Spleen (tissue), 7 donors: ENCODE data around the gene YDJC.

Experiments used
- POLR2AphosphoS5 ChIP-seq, 3 donors: sonication (generic); formaldehyde crosslinking; IDR thresholded peaks; one replicate each; pipeline ENCODE4 v1.5.1; 2017; ENCODE audit warnings: antibody characterized with exemption in 3 of 3
- TF ChIP-seq, protein P1 (sequence below), 11 experiments: fragments of 200-600 bp in 7 of 11; fragments of 450-650 bp in 4 of 11; sonication (generic) in 4 of 11; IDR thresholded peaks in 8 of 11; conservative IDR thresholded peaks in 3 of 11; 1 replicate in 7 of 11; 2 replicates in 4 of 11; pipeline versions ENCODE4 v1.4.0 to v1.8.0; 2016 to 2021; ENCODE audit warnings: antibody characterized with exemption in 11 of 11, inconsistent platforms in 4 of 11, mild to moderate bottlenecking in 1 of 11
- donor health status: DM: no; HTN: no; CAD: no; lungs with moderate emphysema.
- donor health status: DM: no; HTN: no; CAD: no.
- donor health status: DM: no; HTN: no; CAD: no.

DNA sequence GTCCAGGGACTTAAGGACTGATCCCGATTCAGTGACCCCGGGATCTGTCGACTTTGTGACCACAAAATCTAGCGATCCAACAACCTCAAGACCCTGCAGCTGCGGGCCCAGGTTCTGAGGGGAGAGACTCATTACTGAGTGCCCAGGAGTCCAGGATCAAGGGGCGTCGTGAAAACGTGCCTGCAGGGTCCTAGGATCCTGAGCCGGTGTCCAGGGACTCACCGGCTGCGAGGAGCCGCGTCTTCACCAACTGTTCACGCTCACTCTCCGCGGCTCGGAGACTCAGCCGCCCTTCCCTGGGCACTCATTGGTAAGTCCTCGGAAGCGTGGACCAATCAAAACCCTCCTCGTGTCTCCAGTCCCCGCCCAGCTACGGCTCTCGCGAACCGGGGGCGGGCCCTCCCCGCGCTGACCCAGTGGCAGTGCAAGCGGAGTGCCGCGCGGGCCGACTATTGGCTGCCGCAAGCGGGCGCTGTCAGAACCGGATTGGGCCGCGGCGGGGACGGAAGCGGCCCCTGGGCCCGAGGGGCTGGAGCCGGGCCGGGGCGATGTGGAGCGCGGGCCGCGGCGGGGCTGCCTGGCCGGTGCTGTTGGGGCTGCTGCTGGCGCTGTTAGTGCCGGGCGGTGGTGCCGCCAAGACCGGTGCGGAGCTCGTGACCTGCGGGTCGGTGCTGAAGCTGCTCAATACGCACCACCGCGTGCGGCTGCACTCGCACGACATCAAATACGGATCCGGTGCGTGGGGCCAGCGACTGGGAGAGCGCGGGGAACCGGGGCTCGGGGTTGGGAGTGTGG, 12.2 kb upstream of the YDJC start, which contains the start of gene SDF2L1:
- TF ChIP-seq POLR2AphosphoS5 (IDR thresholded peaks at IDR 0.05): peak; percentile 80 to 90 (median 86)
- TF ChIP-seq, protein P1, sequence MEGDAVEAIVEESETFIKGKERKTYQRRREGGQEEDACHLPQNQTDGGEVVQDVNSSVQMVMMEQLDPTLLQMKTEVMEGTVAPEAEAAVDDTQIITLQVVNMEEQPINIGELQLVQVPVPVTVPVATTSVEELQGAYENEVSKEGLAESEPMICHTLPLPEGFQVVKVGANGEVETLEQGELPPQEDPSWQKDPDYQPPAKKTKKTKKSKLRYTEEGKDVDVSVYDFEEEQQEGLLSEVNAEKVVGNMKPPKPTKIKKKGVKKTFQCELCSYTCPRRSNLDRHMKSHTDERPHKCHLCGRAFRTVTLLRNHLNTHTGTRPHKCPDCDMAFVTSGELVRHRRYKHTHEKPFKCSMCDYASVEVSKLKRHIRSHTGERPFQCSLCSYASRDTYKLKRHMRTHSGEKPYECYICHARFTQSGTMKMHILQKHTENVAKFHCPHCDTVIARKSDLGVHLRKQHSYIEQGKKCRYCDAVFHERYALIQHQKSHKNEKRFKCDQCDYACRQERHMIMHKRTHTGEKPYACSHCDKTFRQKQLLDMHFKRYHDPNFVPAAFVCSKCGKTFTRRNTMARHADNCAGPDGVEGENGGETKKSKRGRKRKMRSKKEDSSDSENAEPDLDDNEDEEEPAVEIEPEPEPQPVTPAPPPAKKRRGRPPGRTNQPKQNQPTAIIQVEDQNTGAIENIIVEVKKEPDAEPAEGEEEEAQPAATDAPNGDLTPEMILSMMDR (IDR thresholded peaks at IDR 0.05 in 8 of 11, conservative IDR thresholded peaks at IDR 0.05 in 3 of 11): peak in 9 of 11 experiments; percentile 6 to 62 (median 39)
